K562 (cell line): ENCODE results near the gene CBX2. TPM values are rescaled to one million over a fixed set of nuclear protein-coding genes. Genes with fewer than 3 reads are reported as not detected.

Experiments
- CC2D1A ChIP-seq: fragments of 450-650 bp; IDR thresholded peaks from 2 replicates; pipeline ENCODE4 v1.6.1; 2017; ENCODE audit warnings: mild to moderate bottlenecking
- FOSL1 ChIP-seq: fragments of 200-800 bp; sonication (Bioruptor generic); conservative IDR thresholded peaks from 2 replicates; pipeline ENCODE4 v1.6.1; 2016; ENCODE audit warnings: missing genetic modification characterization, missing compliant biosample characterization
- JUN ChIP-seq, 2 experiments: sonication (generic) in 1 of 2; formaldehyde crosslinking in 1 of 2; IDR thresholded peaks; 2 replicates each; pipeline versions ENCODE4 v1.6.1 to v1.8.0; 2012 to 2022; ENCODE audit warnings: borderline replicate concordance in 2 of 2, mild to moderate bottlenecking in 2 of 2, improper control_type of control experiment in 1 of 2, low read depth in 1 of 2, low read length in 1 of 2, missing genetic modification reagents in 1 of 2
- JUND ChIP-seq, 2 experiments: IDR thresholded peaks; 2 replicates in 1 of 2; 3 replicates in 1 of 2; pipeline ENCODE4 v1.6.1; 2011; ENCODE audit warnings: borderline replicate concordance in 2 of 2, low read depth in 2 of 2, low read length in 2 of 2, improper control_type of control experiment in 1 of 2, missing biosample characterization in 1 of 2, missing genetic modification characterization in 1 of 2, missing genetic modification reagents in 1 of 2
- MAZ ChIP-seq, 2 experiments: fragments of 450-650 bp in 1 of 2; sonication (generic) in 1 of 2; formaldehyde crosslinking; IDR thresholded peaks in 1 of 2; conservative IDR thresholded peaks in 1 of 2; 2 replicates each; pipeline versions ENCODE4 v1.4.0 to v1.5.0; 2020; ENCODE audit warnings: mild to moderate bottlenecking in 1 of 2, missing genetic modification reagents in 1 of 2
- NCOR1 ChIP-seq: fragments of 450-650 bp; IDR thresholded peaks from 2 replicates; pipeline ENCODE4 v1.6.1; 2016; ENCODE audit warnings: mild to moderate bottlenecking, moderate library complexity
- POLR2G ChIP-seq: fragments of 200-400 bp; formaldehyde crosslinking; IDR thresholded peaks from 2 replicates; pipeline ENCODE4 v1.6.1; 2017; ENCODE audit warnings: low read depth, mild to moderate bottlenecking, antibody characterized with exemption, low read length, moderate library complexity
- RBM15 ChIP-seq: fragments of 200-400 bp; formaldehyde crosslinking; IDR thresholded peaks from 2 replicates; pipeline ENCODE4 v1.6.1; 2018; ENCODE audit warnings: mild to moderate bottlenecking, low read length, moderate library complexity; ENCODE audit not compliant: insufficient read depth
- SMARCB1 ChIP-seq: IDR thresholded peaks from 2 replicates; pipeline ENCODE4 v1.6.1; 2011; ENCODE audit warnings: improper control_type of control experiment, low read depth; ENCODE audit not compliant: insufficient read length
- ZBTB7A ChIP-seq: IDR thresholded peaks from 2 replicates; pipeline ENCODE4 v1.6.1; 2011; ENCODE audit warnings: low read depth, mild to moderate bottlenecking, low read length, moderate library complexity, borderline replicate concordance; ENCODE audit not compliant: control insufficient read depth
- ZNF143 ChIP-seq: sonication (generic); formaldehyde crosslinking; IDR thresholded peaks from 2 replicates; pipeline ENCODE4 v1.9.0; 2022; ENCODE audit warnings: mild to moderate bottlenecking, missing genetic modification reagents
- ZNF165 ChIP-seq: fragments of 250-450 bp; sonication (Bioruptor Pico); IDR thresholded peaks from 2 replicates; pipeline ENCODE4 v1.4.0; 2020; ENCODE audit warnings: borderline replicate concordance
- polyA plus RNA-seq, 8 experiments: library from polyadenylated mRNA; depleted of rRNA in 4 of 8; stranded (reverse) in 5 of 8; unstranded in 3 of 8; fragments of >200 nt; fragmentation: Nextera tagmentation in 2 of 8; fragmentation: Illumina TruSeq in 1 of 8; extraction: Ambion mirVana in 2 of 8; extraction: Trizol in 1 of 8; gene quantifications; 2 replicates each; pipeline versions ENCODE4 v1.2.1 to v1.2.3, GENCODE V29; 2011 to 2014; ENCODE audit warnings: inconsistent platforms in 1 of 8, missing spikeins in 1 of 8
- total RNA-seq, 7 experiments: library from RNA; depleted of rRNA in 6 of 7; stranded (reverse); fragments of >200 nt in 6 of 7; fragmentation: Illumina TruSeq in 2 of 7; extraction: Trizol in 2 of 7; gene quantifications; 2 replicates each; pipeline versions ENCODE4 v1.2.1 to v1.2.3, GENCODE V29; 2011 to 2021; ENCODE audit warnings: low replicate concordance in 1 of 7
- TF ChIP-seq, protein P1 (sequence below): sonication (generic); formaldehyde crosslinking; IDR thresholded peaks from 2 replicates; pipeline ENCODE4 v1.8.1; 2022; ENCODE audit warnings: missing genetic modification reagents
- TF ChIP-seq, protein P2 (sequence below): sonication (generic); formaldehyde crosslinking; IDR thresholded peaks from 2 replicates; pipeline ENCODE4 v1.8.1; 2023; ENCODE audit warnings: mild to moderate bottlenecking, missing genetic modification reagents
- TF ChIP-seq, protein P3 (sequence below): fragments of 450-650 bp; IDR thresholded peaks from 2 replicates; pipeline ENCODE4 v1.6.1; 2016; ENCODE audit warnings: missing biosample characterization, missing genetic modification characterization

Gene CBX2
- total and polyA plus RNA-seq, 9 of the 15 experiments (the other 6 are each of a cell fraction or from before 2014, with no cell fraction given): 0.66 to 26.9 (median 13.9) TPM

DNA sequence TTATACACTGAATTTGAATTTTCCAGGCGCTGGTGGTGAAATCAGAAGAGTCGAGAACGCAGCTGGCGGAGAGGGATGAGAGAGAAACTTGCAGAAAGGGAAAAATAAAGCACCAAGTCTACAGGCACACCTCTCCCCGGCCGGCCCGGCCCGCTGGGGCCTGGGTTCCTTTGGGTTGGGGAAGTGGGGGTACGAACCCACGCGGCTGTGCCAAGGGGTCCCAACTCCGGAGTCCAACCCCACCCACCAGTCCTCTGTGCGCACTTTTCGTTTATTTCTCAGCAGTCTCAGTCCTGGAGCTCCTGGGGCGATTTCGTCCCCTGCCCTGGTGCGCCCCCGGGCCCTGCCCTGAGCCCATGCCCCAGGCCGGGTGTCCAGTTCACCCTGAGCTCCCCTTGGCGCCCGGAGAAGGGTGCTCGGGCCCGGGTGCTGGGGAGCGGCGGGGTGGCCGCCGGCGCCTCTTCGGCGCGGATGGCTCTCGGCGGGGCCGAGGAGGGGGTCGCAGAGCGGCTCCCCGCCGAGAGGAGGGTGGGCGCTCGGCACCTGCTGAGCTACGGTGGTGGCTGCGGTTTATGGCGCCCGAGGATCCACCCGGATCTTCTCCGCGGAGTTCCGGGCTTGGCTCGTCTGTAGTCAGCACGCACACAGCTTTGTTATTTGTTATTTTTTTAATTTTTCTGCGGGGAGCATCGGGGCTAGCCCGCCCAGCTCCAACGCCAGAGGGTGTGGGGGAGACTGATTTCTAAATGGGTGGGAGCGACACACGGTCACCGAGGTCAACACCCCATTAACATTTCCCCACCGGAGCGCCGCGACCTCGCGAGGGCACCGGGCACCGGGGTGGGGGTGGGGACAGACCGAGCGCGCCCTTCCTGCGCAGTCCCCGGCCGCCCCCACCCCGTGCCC is 34.7 kb downstream of the CBX2 start (continued):
- TF ChIP-seq, protein P1, sequence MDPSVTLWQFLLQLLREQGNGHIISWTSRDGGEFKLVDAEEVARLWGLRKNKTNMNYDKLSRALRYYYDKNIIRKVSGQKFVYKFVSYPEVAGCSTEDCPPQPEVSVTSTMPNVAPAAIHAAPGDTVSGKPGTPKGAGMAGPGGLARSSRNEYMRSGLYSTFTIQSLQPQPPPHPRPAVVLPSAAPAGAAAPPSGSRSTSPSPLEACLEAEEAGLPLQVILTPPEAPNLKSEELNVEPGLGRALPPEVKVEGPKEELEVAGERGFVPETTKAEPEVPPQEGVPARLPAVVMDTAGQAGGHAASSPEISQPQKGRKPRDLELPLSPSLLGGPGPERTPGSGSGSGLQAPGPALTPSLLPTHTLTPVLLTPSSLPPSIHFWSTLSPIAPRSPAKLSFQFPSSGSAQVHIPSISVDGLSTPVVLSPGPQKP (CRISPR knock-in tag): no peak
- no peak for TF ChIP-seq CC2D1A
- TF ChIP-seq FOSL1 (tag): no peak
- TF ChIP-seq JUND (IDR thresholded peaks at IDR 0.05; ENCODE audit: borderline replicate concordance, low read depth, low read length): no peak
- no peak for TF ChIP-seq JUND (tag; IDR thresholded peaks at IDR 0.05; ENCODE audit: borderline replicate concordance, low read depth, low read length)
- no peak for TF ChIP-seq NCOR1
- peak; percentile 7; the same call in 1 of the 2 replicates for TF ChIP-seq ZBTB7A
- TF ChIP-seq ZNF143 (CRISPR knock-in tag): no peak
- TF ChIP-seq ZNF165 (CRISPR knock-in tag): no peak
- TF ChIP-seq SMARCB1: no peak
- no peak for TF ChIP-seq RBM15
- no peak for TF ChIP-seq JUN (IDR thresholded peaks at IDR 0.05; ENCODE audit: borderline replicate concordance, low read depth, low read length)
- no peak for TF ChIP-seq JUN (CRISPR knock-in tag; IDR thresholded peaks at IDR 0.05; ENCODE audit: borderline replicate concordance)
- peak; percentile 26 to 35; a peak in 1 of 4 replicates for TF ChIP-seq MAZ (CRISPR knock-in tag; conservative IDR thresholded peaks at IDR 0.05 in 1 of 2, IDR thresholded peaks at IDR 0.05 in 1 of 2)
- TF ChIP-seq, protein P2, sequence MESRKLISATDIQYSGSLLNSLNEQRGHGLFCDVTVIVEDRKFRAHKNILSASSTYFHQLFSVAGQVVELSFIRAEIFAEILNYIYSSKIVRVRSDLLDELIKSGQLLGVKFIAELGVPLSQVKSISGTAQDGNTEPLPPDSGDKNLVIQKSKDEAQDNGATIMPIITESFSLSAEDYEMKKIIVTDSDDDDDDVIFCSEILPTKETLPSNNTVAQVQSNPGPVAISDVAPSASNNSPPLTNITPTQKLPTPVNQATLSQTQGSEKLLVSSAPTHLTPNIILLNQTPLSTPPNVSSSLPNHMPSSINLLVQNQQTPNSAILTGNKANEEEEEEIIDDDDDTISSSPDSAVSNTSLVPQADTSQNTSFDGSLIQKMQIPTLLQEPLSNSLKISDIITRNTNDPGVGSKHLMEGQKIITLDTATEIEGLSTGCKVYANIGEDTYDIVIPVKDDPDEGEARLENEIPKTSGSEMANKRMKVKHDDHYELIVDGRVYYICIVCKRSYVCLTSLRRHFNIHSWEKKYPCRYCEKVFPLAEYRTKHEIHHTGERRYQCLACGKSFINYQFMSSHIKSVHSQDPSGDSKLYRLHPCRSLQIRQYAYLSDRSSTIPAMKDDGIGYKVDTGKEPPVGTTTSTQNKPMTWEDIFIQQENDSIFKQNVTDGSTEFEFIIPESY (CRISPR knock-in tag): peak; percentile 68; the same call in 1 of the 2 replicates
- peak; percentile 66 for TF ChIP-seq POLR2G
- TF ChIP-seq, protein P3, sequence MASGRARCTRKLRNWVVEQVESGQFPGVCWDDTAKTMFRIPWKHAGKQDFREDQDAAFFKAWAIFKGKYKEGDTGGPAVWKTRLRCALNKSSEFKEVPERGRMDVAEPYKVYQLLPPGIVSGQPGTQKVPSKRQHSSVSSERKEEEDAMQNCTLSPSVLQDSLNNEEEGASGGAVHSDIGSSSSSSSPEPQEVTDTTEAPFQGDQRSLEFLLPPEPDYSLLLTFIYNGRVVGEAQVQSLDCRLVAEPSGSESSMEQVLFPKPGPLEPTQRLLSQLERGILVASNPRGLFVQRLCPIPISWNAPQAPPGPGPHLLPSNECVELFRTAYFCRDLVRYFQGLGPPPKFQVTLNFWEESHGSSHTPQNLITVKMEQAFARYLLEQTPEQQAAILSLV (tag): no peak
